ENCODE data around the gene LIMS3.
"Not testable (repeated sequence)": the region's sequence is repeated elsewhere in the genome, so short reads cannot be mapped to it uniquely, and the experiment has no call there.

Gene LIMS3

GRCh38 chr2:109927803-109928202, 29.3 kb downstream of the LIMS3 start:
- not testable (repeated sequence) for DNase-seq (ENCODE audit: low spot score)

- DNase-seq (ENCODE audit: low spot score) = not testable (repeated sequence)
Measured at GRCh38 chr2:109929222-109929621, 30.7 kb downstream of the LIMS3 start.

- not testable (repeated sequence) for DNase-seq (ENCODE audit: low spot score)
Measured at GRCh38 chr2:109936534-109936933, 38.0 kb downstream of the LIMS3 start.

- DNase-seq (ENCODE audit: low spot score) = not testable (repeated sequence)
Measured at GRCh38 chr2:109945362-109945761, 46.9 kb downstream of the LIMS3 start.

GRCh38 chr2:109947262-109947958, 48.9 kb downstream of the LIMS3 start:
- not testable (repeated sequence) for DNase-seq (ENCODE audit: low spot score)

- DNase-seq (ENCODE audit: low spot score) = not testable (repeated sequence)
Measured at GRCh38 chr2:109947959-109948520, 49.6 kb downstream of the LIMS3 start.

GRCh38 chr2:109950146-109950843, 51.8 kb downstream of the LIMS3 start:
- DNase-seq (ENCODE audit: low spot score) = not testable (repeated sequence)

GRCh38 chr2:109963942-109964341, 65.5 kb downstream of the LIMS3 start:
- DNase-seq (ENCODE audit: low spot score) = not testable (repeated sequence)

GRCh38 chr2:109965482-109965881, 67.0 kb downstream of the LIMS3 start:
- not testable (repeated sequence) for DNase-seq (ENCODE audit: low spot score)

- DNase-seq (ENCODE audit: low spot score) = not testable (repeated sequence)
Measured at GRCh38 chr2:109966107-109966736, 67.7 kb downstream of the LIMS3 start.

GRCh38 chr2:109966858-109967257, 68.4 kb downstream of the LIMS3 start:
- DNase-seq (ENCODE audit: low spot score) = not testable (repeated sequence)

- DNase-seq (ENCODE audit: low spot score) = not testable (repeated sequence)
Measured at GRCh38 chr2:109969864-109970263, 71.4 kb downstream of the LIMS3 start.

GRCh38 chr2:109971710-109972109, 73.2 kb downstream of the LIMS3 start:
- DNase-seq (ENCODE audit: low spot score) = not testable (repeated sequence)

Data from GM03348 (cell line).